CD4-positive, CD25-positive, alpha-beta regulatory T cell (primary cell): ENCODE data around the gene FOXP1. TPM values are rescaled to one million over a fixed set of nuclear protein-coding genes. Genes with fewer than 3 reads are reported as not detected.

Experiments
- ATAC-seq, 2 donors: fragments of 150-1000 bp; cut with Tn5 transposase; one replicate each; pipeline ENCODE4 v1.10.0; 2021; ENCODE audit warnings: low read depth in 2 of 2, moderate number of reproducible peaks in 2 of 2, moderate library complexity in 1 of 2
- DNase-seq, 3 donors: peaks; one replicate each; pipeline versions ENCODE4 v3.0.0 to v3.0.0-alpha.2; 2012 to 2022; ENCODE audit warnings: mixed read lengths in 1 of 3
- H3K27ac ChIP-seq: one replicate; pipeline ENCODE4 v1.7.0; 2013; ENCODE audit warnings: mild to moderate bottlenecking, low read length; ENCODE audit not compliant: insufficient read depth, poor library complexity, severe bottlenecking
- H3K27me3 ChIP-seq: one replicate; pipeline ENCODE4 v1.7.0; 2013; ENCODE audit warnings: low read length; ENCODE audit not compliant: control insufficient read depth, insufficient read depth
- H3K36me3 ChIP-seq: one replicate; pipeline ENCODE4 v1.7.0; 2013; ENCODE audit warnings: mild to moderate bottlenecking, low read length, moderate library complexity; ENCODE audit not compliant: control insufficient read depth, insufficient read depth
- H3K4me1 ChIP-seq: 2 replicates; pipeline ENCODE4 v1.7.0; 2013; ENCODE audit warnings: mild to moderate bottlenecking, low read length; ENCODE audit not compliant: insufficient read depth, control insufficient read depth, poor library complexity, severe bottlenecking
- H3K4me3 ChIP-seq: one replicate; pipeline ENCODE4 v1.7.0; 2013; ENCODE audit warnings: low read depth, mild to moderate bottlenecking, low read length, moderate library complexity
- H3K9me3 ChIP-seq, 2 experiments: 1 replicate in 1 of 2; 2 replicates in 1 of 2; pipeline ENCODE4 v1.7.0; 2013; ENCODE audit warnings: low read length in 2 of 2, mild to moderate bottlenecking in 1 of 2, moderate library complexity in 1 of 2; ENCODE audit not compliant: control insufficient read depth in 2 of 2
- H3K27ac Mint-ChIP-seq, 3 donors: one replicate each; pipeline ENCODE4 v1.8.0; 2020 to 2022; ENCODE audit warnings: mild to moderate bottlenecking in 3 of 3, mixed read lengths in 3 of 3, moderate library complexity in 2 of 3
- H3K27me3 Mint-ChIP-seq: one replicate; pipeline ENCODE4 v1.8.0; 2022; ENCODE audit warnings: mild to moderate bottlenecking, mixed read lengths
- H3K36me3 Mint-ChIP-seq: one replicate; pipeline ENCODE4 v1.8.0; 2020; ENCODE audit warnings: mixed read lengths
- H3K4me1 Mint-ChIP-seq, 4 donors: one replicate each; pipeline ENCODE4 v1.8.0; 2020 to 2022; ENCODE audit warnings: mixed read lengths in 4 of 4, mild to moderate bottlenecking in 1 of 4
- H3K4me3 Mint-ChIP-seq, 4 donors: one replicate each; pipeline ENCODE4 v1.8.0; 2020 to 2022; ENCODE audit warnings: mild to moderate bottlenecking in 4 of 4, mixed read lengths in 4 of 4, moderate library complexity in 3 of 4
- H3K9me3 Mint-ChIP-seq, 7 donors: one replicate each; pipeline ENCODE4 v1.8.0; 2020 to 2022; ENCODE audit warnings: mixed read lengths in 7 of 7, mild to moderate bottlenecking in 3 of 7, moderate library complexity in 2 of 7
- polyA plus RNA-seq, 4 donors: library from polyadenylated mRNA; unstranded; fragments of 300-500 nt; fragmentation: Illumina TruSeq; gene quantifications; one replicate each; pipeline ENCODE4 v1.2.3, GENCODE V29; 2021
- total RNA-seq: library from RNA; stranded (reverse); gene quantifications from one replicate; pipeline ENCODE4 v1.2.3, GENCODE V29; 2022

Gene FOXP1
- total and polyA plus RNA-seq, 5 donors from 2014 or later = 301 to 599 (median 346) TPM

DNA sequence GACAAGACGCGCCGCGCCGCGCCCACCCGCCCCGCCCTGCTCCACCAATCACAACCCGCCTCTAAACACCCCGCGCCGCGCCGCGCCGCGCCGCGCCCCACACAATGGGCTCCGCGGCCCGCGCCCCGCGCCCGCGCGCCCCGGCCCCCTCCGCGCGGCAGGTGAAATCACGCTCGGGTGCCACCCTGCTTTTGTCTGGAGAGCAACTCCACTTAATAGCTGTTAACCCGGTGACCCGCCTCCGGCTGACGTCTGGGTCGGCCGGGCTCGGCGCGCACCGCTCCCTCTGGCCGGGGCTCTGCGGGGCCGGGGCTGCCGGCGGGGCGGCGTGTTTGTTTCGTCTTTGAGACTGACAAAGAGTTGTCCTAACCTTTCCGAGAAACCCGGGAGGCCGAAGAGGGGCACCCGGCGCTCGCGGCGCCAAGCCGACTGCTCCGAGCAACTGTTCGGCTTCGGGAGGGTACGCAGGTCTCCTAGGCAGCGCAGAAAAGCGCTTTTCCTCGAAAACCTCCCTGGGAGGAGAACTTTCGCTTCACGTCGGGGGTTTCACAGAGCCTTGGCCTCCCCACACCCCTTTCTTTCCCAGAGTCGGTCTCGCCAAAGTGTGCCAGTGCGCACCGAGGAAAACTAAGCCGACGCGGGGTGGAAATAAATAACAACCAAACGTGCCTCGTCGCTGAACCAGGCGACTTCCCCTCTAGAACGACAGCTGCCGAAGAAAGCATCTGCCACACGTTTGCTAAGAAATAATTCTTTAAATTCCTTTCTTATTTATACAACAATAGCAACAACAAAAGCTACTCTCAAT is 518.4 kb downstream of the FOXP1 start:
- Mint-ChIP-seq H3K27me3 (no peaks in the 10 kb centered on the region), H3K27ac (peak overlapping the region; percentile 97 to 99 (median 97)), H3K4me1 (peaks cover 38 to 67% (median 59%) of the 10 kb centered on the region in 4 donors), H3K9me3 (peaks cover 0 to 2% (median 0%) of the 10 kb centered on the region in 7 donors), H3K4me3 (peak overlapping the region in 3 of 4 donors; percentile 94 to 98 (median 97)), H3K36me3 (peaks cover 3% of the 10 kb centered on the region)
- Histone ChIP-seq H3K4me3 (peak overlapping the region; percentile 94), H3K36me3 (no peaks in the 10 kb centered on the region), H3K27ac (peak overlapping the region; percentile 96), H3K4me1 (peaks cover 87% of the 10 kb centered on the region), H3K9me3 (no peaks in the 10 kb centered on the region), H3K27me3 (no peaks in the 10 kb centered on the region)
- peak; percentile 67 to 72 (median 70) for DNase-seq
- ATAC-seq = peak; percentile 45 to 50

DNA sequence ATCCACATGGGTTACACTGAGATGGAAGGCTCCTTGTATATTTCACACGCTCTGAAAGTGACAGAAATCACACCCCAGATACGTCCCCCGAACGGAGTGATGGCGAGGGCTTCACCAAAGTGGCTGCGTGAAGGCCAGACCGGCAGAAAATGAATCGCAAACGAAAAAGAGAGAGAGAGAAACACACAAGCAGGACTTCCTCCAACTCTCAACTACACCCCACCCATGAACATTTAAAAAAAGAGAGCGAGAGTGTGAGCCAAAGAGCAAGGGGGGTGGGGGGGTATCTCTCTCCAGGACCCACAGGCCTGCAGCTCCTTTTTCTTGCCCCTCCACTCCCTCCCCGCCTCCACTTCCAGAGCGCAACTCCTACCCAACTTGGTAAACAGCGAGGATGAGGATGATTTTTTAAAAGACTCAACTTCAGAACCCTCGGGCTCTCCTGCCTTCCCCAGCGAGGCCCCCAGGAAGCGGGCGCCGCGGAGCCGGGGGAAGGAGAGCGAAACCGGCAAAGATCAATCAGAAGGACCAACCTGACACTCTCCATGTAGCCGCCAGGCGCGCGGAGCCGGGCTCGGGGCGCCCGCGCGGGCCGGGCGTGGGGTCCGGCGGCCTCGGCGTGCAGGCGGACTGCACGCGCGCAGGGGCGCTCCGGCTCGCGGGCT is 519.1 kb downstream of the FOXP1 start:
- Histone ChIP-seq H3K27ac (peak overlapping the region; percentile 96), H3K4me3 (peak overlapping the region; percentile 99), H3K27me3 (no peaks in the 10 kb centered on the region), H3K9me3 (no peaks in the 10 kb centered on the region), H3K4me1 (peaks cover 87% of the 10 kb centered on the region), H3K36me3 (no peaks in the 10 kb centered on the region)
- Mint-ChIP-seq H3K4me3 (no peak overlapping the region), H3K27me3 (no peaks in the 10 kb centered on the region), H3K27ac (no peak overlapping the region), H3K36me3 (peaks cover 3% of the 10 kb centered on the region), H3K4me1 (peaks cover 34 to 67% (median 57%) of the 10 kb centered on the region in 4 donors), H3K9me3 (peaks cover 0 to 2% (median 0%) of the 10 kb centered on the region in 7 donors)
- ATAC-seq (peak; percentile 49), DNase-seq (peak; percentile 59 to 85 (median 83))

DNA sequence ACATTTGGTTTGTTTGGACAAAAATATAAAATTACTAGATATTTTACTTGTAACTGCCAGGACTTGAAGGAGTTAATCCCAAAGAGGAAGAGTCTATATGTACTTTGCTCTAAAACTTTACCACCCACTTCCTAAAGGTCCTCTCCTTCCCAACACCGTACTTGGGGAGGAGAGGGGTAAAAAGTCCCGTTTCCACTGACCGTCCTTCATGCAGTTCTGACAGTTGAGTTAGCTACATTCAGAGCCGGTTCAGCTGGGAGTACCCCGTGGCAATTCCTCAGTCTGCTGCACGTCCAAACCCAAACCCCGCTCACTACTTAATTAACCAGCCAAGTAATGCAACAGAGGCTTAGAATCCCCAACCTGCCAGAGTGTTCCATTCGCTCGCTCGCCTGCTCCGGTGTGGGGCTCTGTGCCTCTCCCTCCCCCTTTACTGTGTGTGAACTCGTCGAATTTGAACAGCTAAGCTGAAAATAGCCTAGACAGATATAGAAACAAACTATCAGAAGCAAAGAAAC is 519.7 kb downstream of the FOXP1 start:
- Histone ChIP-seq H3K4me1 (peaks cover 88% of the 10 kb centered on the region), H3K4me3 (peak overlapping the region; percentile 99), H3K27ac (peak overlapping the region; percentile 96), H3K36me3 (no peaks in the 10 kb centered on the region), H3K27me3 (no peaks in the 10 kb centered on the region), H3K9me3 (no peaks in the 10 kb centered on the region)
- ATAC-seq (peak; percentile 9 to 25), DNase-seq (peak in 1 of 3 donors; percentile 12)
- H3K36me3 Mint-ChIP-seq = peaks cover 3% of the 10 kb centered on the region
- H3K9me3 Mint-ChIP-seq = peaks cover 0 to 2% (median 0%) of the 10 kb centered on the region in 7 donors
- H3K4me3 Mint-ChIP-seq = no peak overlapping the region
- no peaks in the 10 kb centered on the region for H3K27me3 Mint-ChIP-seq
- H3K4me1 Mint-ChIP-seq = peaks cover 37 to 67% (median 57%) of the 10 kb centered on the region in 4 donors
- no peak overlapping the region for H3K27ac Mint-ChIP-seq

DNA sequence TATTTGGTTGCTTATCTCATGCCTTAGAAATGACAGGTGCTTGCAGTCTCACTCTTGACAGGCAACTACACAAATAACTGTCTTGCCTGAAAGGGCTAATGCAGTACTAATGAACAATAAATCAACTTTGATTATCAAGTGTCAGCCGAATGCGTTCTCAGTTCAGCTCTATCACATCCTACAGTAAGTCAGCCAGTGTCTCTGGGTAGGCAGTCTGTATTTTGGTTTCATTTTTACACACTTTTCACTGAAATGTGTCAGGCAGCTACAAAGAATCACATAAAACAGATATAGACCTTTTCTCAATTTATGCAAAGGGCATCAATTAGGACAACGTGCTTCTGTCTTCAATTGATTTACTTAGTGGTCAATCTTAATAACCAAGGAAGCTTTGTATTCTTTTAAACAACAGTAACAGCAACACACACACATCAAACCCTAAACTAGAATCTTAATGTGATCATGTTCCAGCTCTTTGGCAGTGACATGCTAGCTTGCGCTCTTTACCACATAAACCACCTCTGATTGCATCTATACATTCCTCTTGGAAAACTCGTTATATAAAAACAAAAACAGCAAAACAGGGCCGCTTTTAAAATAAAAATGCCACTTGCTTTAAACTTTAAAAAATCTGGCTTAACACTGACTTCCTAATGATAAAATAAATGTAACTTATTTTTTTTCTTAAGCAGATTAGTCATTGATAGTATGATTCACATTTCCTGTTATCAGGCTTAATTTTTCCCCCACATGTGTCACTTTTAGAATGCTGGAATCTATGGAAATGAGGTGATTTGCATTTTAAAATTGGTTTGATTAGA is 520.4 kb downstream of the FOXP1 start:
- Mint-ChIP-seq H3K9me3 (peaks cover 0 to 2% (median 0%) of the 10 kb centered on the region in 7 donors), H3K27ac (no peak overlapping the region), H3K27me3 (no peaks in the 10 kb centered on the region), H3K4me3 (no peak overlapping the region), H3K4me1 (peaks cover 40 to 68% (median 58%) of the 10 kb centered on the region in 4 donors), H3K36me3 (peaks cover 3% of the 10 kb centered on the region)
- Histone ChIP-seq H3K27ac (peak overlapping the region; percentile 96), H3K36me3 (no peaks in the 10 kb centered on the region), H3K27me3 (no peaks in the 10 kb centered on the region), H3K4me3 (peak overlapping the region; percentile 99), H3K9me3 (no peaks in the 10 kb centered on the region), H3K4me1 (peaks cover 88% of the 10 kb centered on the region)
- peak in 2 of 3 donors; percentile 50 to 83 for DNase-seq
- ATAC-seq = peak; percentile 26 to 38

DNA sequence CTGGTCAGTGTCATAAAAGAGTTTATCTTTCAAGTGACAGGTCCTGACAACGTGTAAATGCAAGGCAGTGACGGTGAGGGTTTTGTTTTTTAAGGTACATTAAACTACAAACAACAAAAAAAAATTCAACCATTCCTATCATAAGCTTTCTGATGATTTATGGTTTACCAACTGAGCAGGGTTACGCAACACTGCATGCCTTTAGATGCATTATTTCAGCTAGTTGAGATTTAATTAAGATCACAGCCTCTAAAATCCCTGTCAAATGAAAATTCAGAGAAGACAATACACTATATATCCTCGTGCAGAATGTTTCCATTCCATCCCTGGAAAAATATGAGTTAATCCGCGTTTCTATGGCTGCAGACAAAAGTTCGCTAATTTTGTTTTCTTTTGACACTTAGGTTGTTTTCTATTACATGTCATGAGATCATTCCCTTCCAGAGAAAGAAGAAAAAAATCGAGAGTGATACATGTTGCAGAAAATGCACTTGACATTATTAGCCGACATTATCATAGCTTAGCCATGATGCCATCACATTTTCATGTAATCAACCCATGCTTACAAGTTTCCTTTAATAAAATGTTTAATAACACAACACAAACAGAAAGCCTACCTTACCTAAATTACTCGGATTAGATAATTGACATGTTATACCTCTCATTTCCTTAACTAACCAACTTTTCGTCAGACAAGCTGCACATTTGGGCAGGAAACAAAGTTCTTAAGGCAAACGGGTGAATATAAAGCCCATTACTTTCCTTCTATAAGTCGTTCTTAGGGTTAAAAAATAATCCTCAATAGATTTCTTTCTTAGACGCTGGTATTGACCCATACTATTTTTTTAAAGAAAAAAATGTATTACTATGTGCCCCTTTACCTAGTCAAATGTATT is 521.2 kb downstream of the FOXP1 start:
- H3K27me3 Mint-ChIP-seq = no peaks in the 10 kb centered on the region
- no peak overlapping the region for H3K4me3 Mint-ChIP-seq

DNA sequence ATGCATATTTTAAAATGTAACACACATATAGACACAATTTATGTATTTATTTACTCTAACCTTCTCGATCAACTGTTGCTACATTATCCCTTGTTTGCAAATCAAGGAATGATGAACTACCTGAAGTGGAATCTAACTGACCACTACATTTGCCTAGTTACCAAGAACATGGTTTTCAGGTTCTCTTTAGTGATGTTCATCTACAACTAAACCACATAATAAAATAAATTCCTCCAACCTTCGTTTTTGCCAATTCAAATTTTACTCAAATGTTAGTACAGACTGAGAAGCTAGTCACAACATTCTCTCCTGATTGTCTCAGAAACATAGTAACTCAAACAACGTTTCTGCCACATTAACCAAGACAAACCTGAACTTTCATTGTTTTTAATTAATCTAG is 521.9 kb downstream of the FOXP1 start:
- Histone ChIP-seq H3K9me3 (no peaks in the 10 kb centered on the region), H3K4me3 (peak overlapping the region; percentile 99), H3K27ac (peak overlapping the region; percentile 96), H3K36me3 (no peaks in the 10 kb centered on the region), H3K27me3 (no peaks in the 10 kb centered on the region), H3K4me1 (peaks cover 88% of the 10 kb centered on the region)
- Mint-ChIP-seq H3K36me3 (peaks cover 3% of the 10 kb centered on the region), H3K9me3 (peaks cover 0 to 2% (median 0%) of the 10 kb centered on the region in 7 donors), H3K27ac (peak overlapping the region in 2 of 3 donors; percentile 83 to 89), H3K4me1 (peaks cover 46 to 70% (median 61%) of the 10 kb centered on the region in 4 donors), H3K27me3 (no peaks in the 10 kb centered on the region), H3K4me3 (no peak overlapping the region)
- ATAC-seq = no peak
- no peak for DNase-seq

More for the DNA sequence above, 521.2 kb downstream of the FOXP1 start:
- Histone ChIP-seq H3K4me1 (peaks cover 88% of the 10 kb centered on the region), H3K36me3 (no peaks in the 10 kb centered on the region), H3K9me3 (no peaks in the 10 kb centered on the region), H3K4me3 (peak overlapping the region; percentile 99), H3K27me3 (no peaks in the 10 kb centered on the region), H3K27ac (peak overlapping the region; percentile 96)
- Mint-ChIP-seq H3K9me3 (peaks cover 0 to 2% (median 0%) of the 10 kb centered on the region in 7 donors), H3K27ac (peak overlapping the region in 2 of 3 donors; percentile 83 to 89), H3K4me1 (peaks cover 45 to 70% (median 61%) of the 10 kb centered on the region in 4 donors), H3K36me3 (peaks cover 3% of the 10 kb centered on the region)
- peak in 1 of 3 donors; percentile 52 for DNase-seq
- ATAC-seq = no peak
